UCSD-AML1 (cell line): Measurements from ENCODE around the gene BRAT1.
"Not testable (repeated sequence)": the region's sequence is repeated elsewhere in the genome, so short reads cannot be mapped to it uniquely, and the experiment has no call there.

Experiments
- DNase-seq: peaks from one replicate; lab custom pipeline; 2025; ENCODE audit not compliant: unreplicated experiment; lab: John Stamatoyannopoulos, UW

The BRAT1 gene

GRCh38 chr7:2539031-2539911 is 16.1 kb downstream of the BRAT1 start:
- no peak for DNase-seq

GRCh38 chr7:2537981-2538851 is 17.1 kb downstream of the BRAT1 start:
- DNase-seq = no peak

GRCh38 chr7:2535872-2536627 is 19.3 kb downstream of the BRAT1 start:
- not testable (repeated sequence) for DNase-seq

GRCh38 chr7:2534214-2534613 is 21.1 kb downstream of the BRAT1 start:
- DNase-seq = not testable (repeated sequence)

GRCh38 chr7:2533566-2533965 is 21.8 kb downstream of the BRAT1 start:
- DNase-seq = not testable (repeated sequence)

- not testable (repeated sequence) for DNase-seq
These were observed 22.5 kb downstream of the BRAT1 start for GRCh38 chr7:2532816-2533215.

GRCh38 chr7:2532199-2532772 is 23.0 kb downstream of the BRAT1 start:
- not testable (repeated sequence) for DNase-seq

- DNase-seq = not testable (repeated sequence)
These were observed 23.6 kb downstream of the BRAT1 start for GRCh38 chr7:2531796-2532110.

GRCh38 chr7:2530994-2531795 is 24.1 kb downstream of the BRAT1 start:
- DNase-seq = not testable (repeated sequence)

- DNase-seq = peak; percentile 75
These were observed 25.0 kb downstream of the BRAT1 start for GRCh38 chr7:2530071-2530987.

- peak; percentile 72 for DNase-seq
These were observed 25.9 kb downstream of the BRAT1 start for GRCh38 chr7:2529161-2530070.

GRCh38 chr7:2528481-2529095 is 26.7 kb downstream of the BRAT1 start:
- no peak for DNase-seq

GRCh38 chr7:2527505-2528467 is 27.5 kb downstream of the BRAT1 start:
- DNase-seq = no peak

- no peak for DNase-seq
These were observed 28.4 kb downstream of the BRAT1 start for GRCh38 chr7:2526659-2527504.
